ENCODE data around the gene SHISA7. TPM values are rescaled to one million over a fixed set of nuclear protein-coding genes. Genes with fewer than 3 reads are reported as not detected.
"Not testable (repeated sequence)": the region's sequence is repeated elsewhere in the genome, so short reads cannot be mapped to it uniquely, and the experiment has no call there.

SHISA7 gene
- total RNA-seq, 1 donor from 2014 or later = not detected

GRCh38 chr19:55449469-55449868, 6.4 kb upstream of the SHISA7 start:
- intact Hi-C loops (cut with micrococcal nuclease) = no loop called here

- intact Hi-C loops (cut with micrococcal nuclease) = not testable (repeated sequence)
Measured at GRCh38 chr19:55448175-55448490, 5.0 kb upstream of the SHISA7 start.

DNA sequence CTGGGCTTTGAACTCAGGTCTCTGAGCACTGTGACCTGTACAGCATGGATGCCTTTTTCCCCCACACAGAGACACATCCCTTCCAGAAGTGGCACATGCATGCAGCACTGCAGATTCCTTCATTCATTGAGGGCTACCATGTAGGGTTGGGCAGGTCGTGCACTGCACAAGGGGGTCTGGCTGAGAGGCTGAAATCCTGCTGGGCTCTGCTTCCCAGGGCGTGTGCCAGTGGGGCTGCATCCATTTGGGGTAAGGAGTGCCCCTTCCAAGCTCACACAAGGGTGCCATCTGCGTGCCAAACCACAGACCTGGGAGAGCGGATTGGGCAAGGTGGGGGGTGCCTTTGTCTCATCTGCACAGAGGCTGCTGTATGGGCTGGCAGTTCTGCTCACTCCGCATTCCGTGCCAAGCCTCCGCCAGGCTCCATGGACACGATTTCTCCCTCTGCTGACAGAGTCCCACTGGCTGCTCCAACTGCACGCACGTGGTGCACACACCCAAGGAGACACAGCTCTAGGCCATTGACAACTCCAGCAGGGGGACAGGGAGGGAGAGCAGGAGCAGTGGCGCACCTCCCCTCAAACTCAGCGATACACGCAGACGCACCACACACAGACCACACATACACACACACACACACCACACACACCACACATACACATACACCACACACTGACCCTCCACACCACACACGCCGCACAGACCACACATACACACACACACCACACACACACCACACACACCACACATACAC, 4.5 kb upstream of the SHISA7 start:
- intact Hi-C loops (cut with micrococcal nuclease) = no loop called here

DNA sequence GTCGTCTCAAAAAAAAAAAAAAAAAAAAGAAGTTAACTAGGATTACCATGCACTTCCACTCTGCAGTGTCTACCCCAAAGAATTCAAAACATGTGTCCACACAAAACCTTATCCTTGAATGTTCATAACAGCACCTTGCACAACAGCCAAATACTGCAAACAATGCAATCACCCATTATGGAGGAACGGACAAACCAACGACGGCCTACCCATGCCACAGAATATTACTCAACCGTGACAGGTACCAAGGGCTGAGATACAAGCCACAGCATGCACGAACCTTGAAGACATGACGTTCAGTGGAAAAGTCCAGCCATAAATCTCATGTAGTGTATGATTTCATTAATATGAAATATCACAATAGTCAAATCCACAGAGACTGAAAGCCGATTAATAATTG, 3.0 kb upstream of the SHISA7 start:
- intact Hi-C loops (cut with micrococcal nuclease) = no loop called here

DNA sequence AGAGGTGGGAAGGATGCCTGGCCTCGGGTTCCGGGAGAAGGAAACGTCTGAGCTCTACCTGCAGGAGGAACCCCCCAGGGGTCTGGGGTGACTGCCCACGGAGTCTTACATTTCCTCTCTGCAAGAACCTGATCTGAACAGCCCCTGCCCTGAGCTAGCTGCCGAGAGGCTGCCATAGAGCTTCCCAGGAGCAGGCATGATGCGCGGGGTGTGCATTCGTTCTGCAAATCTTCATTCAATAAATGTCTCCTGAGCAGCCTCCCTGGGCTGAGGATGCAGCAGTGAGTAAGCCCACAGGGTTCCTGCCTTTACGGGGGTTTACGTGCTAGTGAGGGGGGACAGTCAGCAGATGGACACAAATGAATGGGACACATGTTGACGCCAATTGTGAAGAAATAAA, 1.5 kb upstream of the SHISA7 start:
- intact Hi-C loops (cut with micrococcal nuclease) = no loop called here

DNA sequence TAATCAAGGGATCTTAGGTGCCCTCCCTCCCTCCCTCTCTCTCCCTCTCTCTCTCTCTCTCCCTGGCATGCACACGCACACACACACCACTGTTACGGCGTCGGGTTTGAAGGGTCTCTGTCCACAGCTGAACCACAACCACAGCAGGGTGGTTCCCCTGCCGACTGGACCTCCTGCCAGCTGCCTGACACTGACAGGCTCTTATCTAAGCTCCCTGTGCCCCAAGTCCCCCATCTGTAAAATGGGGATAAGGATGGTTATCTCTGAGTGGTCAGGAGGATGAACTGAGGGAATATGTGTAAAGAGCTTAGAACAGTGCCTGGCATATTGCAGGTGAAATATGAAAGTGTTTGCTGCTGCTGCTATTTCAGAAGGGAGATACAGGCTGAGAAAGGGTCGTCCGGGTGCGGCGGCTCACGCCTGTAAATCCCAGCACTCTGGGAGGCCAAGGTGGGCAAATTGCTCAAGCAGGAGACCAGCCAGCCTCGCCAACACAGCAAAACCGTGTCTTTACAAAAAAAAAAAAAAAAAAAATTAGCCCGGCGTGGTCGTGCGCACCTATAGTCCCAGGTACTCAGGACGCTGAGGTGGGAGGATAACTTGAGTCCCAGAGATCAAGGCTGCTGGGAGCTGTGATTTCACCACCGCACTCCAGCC, 852 bp upstream of the SHISA7 start:
- intact Hi-C loops (cut with micrococcal nuclease) = no loop called here

DNA sequence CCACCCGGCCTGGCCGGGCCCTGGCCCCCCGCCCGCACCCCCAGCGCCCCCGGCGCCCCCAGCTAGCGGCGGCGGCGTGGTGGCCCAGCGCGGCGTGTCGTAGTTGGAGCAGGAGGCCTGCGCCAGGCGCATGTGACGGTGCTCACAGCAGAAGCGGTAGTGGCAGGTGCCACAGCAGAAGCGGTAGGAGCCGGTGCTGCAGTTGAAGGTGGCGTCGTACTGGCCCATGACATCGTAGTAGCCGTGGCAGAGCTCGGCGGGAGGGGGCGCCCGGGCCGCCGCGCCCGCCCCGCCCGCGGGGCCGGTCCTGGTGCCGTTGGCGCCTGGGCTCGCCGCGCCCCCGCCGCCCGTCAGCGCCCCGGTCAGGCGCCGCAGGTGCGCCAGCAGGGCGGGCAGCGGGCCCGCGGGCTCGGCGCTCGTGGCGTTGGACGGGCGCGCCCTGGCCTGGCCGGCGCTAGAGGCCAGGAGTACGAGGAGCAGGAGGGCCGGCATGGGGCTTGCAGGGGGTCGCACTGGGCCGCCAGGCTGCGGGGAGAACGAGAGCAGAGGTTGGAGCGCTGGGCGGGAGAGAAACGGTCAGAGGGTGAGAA, 633 bp downstream of the SHISA7 start:
- intact Hi-C loops (cut with micrococcal nuclease) = no loop called here

GRCh38 chr19:55441692-55442321, 1.3 kb downstream of the SHISA7 start:
- intact Hi-C loops (cut with micrococcal nuclease) = no loop called here

DNA sequence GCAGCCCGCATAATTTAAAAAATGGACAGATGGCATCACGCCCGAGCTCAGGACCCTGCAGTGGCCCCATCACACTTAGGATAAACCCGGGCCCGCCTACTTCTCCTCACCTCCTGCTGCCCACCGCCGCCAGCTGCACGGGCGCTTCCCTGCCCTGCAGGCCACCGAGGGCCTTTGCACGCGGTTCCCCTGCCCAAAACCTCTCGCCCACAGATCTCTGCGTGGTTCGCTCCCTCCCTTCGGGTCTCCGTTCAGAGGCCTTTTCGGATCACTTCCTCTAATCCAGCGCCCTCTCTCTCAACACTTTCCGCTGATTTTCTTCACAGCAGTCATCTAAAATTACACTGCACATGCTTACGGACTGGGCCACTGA, 1.8 kb downstream of the SHISA7 start:
- intact Hi-C loops (cut with micrococcal nuclease) = no loop called here

GRCh38 chr19:55440411-55441105, 2.5 kb downstream of the SHISA7 start:
- intact Hi-C loops (cut with micrococcal nuclease) = no loop called here

- intact Hi-C loops (cut with micrococcal nuclease) = no loop called here
Measured at GRCh38 chr19:55439052-55439451, 4.0 kb downstream of the SHISA7 start.

- intact Hi-C loops (cut with micrococcal nuclease) = no loop called here
Measured at GRCh38 chr19:55437410-55437809, 5.7 kb downstream of the SHISA7 start.

DNA sequence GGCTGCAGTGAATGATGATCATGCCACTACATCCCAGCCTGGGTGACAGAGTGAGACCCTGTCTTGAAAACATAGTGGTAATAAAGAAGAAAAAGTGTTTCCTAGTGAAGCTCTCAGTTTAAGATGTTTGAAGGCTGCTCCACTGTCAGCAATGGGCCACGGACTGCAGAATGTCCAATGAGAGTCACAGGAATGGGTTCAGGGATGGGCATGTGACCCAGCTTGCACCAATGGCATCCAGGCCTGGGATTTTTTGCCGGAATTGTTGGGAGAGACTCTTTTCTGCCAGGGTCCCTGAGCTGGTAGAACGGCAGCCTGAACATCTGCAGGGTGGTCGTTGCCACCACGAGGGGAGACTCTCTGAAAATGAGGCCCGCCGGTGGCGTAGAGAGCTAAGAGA, 6.3 kb downstream of the SHISA7 start:
- intact Hi-C loops (cut with micrococcal nuclease) = no loop called here

GRCh38 chr19:55435020-55435419, 8.1 kb downstream of the SHISA7 start:
- intact Hi-C loops (cut with micrococcal nuclease) = no loop called here

GRCh38 chr19:55434356-55434919, 8.7 kb downstream of the SHISA7 start:
- intact Hi-C loops (cut with micrococcal nuclease) = no loop called here

GRCh38 chr19:55433292-55433691, 9.8 kb downstream of the SHISA7 start:
- intact Hi-C loops (cut with micrococcal nuclease) = no loop called here

DNA sequence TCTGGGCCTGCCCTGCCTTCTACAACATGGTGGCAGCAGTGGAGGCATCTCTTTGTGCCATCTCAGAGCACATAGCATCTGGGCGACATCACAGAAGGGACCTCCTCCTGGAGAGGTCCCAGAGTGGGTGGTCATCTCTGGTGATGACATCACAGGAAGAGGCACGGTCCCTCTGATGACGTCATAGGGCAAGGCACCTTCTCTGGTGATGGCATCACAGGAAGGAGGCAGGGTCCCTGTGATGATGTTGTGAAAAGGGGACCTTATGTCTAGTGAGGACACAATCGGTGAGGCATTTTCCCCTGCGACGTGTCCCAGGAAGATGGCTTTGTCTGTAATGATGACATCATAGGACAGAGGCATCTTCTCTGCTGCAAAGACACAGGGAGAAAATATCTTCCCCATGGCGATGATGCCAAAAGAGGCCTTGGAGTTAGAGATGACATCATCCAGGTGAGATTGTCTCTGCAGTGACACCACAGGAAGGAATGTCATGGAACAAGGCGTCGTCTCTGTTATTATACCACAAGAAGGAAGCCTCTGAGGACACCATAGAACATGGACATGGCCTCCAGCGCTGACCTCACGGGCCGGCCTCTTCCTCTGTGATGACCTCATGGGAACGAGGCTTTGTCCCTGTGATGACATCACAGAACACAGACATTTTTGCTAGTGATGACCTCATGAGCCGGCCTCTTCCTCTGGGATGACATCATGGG, 10.7 kb downstream of the SHISA7 start:
- intact Hi-C loops (cut with micrococcal nuclease) = no loop called here

DNA sequence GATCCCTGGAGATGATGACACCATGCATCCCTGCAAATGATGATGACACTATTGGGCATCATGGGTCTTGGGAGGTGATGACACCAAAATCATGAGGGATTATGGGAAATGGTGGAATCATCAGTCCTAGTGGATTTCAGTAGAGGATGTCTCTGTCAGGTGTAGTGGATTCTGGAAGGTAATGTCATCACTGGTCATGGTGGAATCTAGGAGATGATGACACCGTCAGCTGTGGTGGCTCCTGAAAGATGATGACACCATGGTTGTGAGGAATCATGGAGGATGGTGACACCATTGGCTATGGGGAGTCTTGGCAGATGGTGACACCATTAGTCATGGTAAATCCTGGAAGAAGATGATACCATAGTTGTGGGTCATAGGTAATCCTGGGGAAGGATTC, 11.9 kb downstream of the SHISA7 start:
- intact Hi-C loops (cut with micrococcal nuclease) = no loop called here

DNA sequence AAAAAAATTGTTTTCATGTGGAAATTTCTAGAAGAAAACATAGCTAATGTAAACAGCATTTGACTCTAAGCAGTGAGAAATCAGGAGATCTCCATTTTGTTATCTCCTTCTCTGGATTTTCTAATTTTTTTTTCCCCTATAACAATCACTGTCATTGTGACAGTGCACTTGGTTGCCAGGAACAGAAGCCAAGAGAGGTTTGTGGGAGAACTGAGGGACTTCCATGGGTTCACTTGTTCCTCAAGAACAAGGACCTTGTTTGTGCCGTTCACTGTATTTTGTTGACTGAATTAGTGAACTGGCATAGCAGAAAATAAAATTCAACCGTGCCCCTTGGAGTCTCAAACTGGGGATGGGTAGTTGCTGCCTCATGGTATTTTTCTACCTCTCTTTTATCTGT, 17.1 kb downstream of the SHISA7 start:
- intact Hi-C loops (cut with micrococcal nuclease) = no loop called here

DNA sequence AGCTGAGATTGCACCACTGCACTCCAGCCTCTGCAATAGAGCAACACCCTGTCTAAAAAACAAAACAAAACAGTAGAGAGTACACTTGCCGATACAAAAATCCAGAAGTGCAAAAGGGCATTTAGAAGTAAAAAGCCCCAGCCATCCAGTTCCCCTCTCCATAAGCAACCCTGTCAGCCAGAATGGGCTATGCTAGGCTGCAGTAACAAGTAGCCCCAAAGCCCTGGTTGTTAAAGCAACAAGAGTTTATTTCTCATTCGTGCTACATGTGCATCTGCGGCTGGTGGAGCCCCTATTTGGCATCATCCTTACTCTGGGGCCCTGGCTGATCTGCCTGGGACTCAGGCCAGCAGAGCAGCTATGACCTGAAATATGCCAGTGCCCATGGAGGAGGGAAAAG, 18.6 kb downstream of the SHISA7 start:
- intact Hi-C loops (cut with micrococcal nuclease) = no loop called here

Data from T-helper 1 cell treated with Interleukin-12 subunit alpha and Interleukin-12 subunit beta and Interleukin-4 antibody, amounts not matched to agents 30 ng/mL and 1 ng/mL, for 36 hours (primary cell).